Activated CD8-positive, alpha-beta memory T cell treated with anti-CD3 and anti-CD28 coated beads, Interleukin-2, amount 50 U/mL, for 24 hours (primary cell): ENCODE measurements around the gene VMAC.

Experiments used
- DNase-seq: peaks from one replicate; pipeline ENCODE4 v3.0.0-alpha.2; 2020; ENCODE audit errors: extremely low read depth

Gene VMAC

GRCh38 chr19:5903624-5904351 is 884 bp upstream of the VMAC start, which contains the start of gene NDUFA11:
Gene NDUFA11, minus strand, starts transcription at chr19:5903790. Its CDS starts 82 bp downstream, at chr19:5903708.
- DNase-seq, result peak; percentile 92

GRCh38 chr19:5905114-5905778 is 574 bp downstream of the VMAC start:
- DNase-seq, result no peak

GRCh38 chr19:5907241-5907640 is 2.6 kb downstream of the VMAC start:
- DNase-seq, result no peak

DNA sequence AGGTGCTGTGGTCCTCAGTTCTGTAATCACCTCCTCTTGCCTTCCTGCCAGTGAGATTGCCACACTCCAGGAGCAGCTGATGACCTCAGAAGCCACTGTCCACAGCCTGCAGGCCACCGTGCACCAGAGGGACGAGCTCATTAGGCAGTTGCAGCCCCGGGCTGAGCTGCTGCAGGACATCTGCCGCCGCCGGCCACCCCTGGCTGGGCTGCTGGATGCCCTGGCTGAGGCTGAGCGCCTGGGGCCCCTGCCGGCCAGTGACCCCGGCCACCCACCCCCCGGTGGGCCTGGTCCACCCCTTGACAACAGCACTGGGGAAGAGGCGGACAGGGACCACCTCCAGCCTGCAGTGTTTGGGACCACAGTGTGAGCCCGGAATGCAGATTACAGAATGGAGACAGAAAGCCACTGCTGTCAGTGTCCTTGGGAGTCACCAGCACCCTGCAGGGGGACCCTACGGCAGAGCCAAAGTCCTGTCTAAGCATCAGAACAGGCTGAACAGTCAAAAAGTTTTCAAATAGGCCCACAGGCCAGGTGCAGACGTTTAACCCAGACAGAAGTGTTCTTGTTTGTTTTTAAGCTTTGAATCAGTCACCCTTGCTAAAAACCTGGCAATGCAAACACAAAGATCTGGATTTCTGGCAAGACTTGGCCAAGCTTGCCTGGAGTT is 4.2 kb downstream of the VMAC start:
- DNase-seq, result no peak

DNA sequence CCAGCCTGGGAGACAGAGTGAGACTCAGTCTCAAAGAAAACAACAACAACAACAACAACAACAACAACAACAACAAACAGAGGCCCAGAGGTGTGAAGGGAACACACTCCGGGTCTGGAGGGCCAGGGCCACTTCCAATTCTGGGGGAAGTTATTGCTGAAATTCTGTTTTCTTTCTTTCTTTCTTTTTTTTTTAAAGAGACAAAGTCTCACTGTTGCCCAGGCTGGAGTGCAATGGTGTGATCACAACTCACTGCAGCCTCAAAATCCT is 5.9 kb downstream of the VMAC start:
- DNase-seq, result no peak

GRCh38 chr19:5911366-5911765 is 6.7 kb downstream of the VMAC start:
- no peak for DNase-seq

DNA sequence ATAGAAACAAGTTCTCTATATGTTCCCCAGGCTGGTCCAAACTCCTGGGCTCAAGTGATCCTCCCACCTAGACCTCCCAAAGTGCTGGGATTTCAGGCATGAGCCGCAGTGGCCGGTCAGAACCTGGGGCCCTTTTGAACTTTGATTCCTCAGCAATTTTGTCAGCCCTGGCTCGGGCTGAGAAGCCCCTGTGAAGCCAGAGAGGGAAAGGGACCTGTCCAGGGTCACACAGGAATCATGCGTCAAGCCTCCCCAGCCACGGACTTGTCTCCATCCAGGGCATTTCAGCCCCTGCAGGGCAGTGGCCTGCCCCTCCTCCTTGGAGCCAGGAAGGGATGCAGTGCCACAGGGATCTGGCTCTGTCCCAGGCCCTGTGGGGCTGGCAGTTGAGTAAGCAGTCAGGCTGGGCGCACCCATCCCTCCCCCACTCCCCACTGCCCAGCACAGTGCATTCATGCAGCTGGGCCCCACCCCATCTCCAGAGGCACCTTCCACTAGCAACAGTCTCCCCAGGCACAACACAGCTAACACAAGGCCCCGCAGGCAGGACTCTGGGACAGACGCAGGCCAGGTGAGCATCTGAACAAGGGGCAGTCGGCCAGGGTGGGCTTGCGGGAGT is 9.2 kb downstream of the VMAC start, which contains the start of gene CAPS:
CAPS (plus strand) TSS at position 516 of the 619 bp plus-strand sequence. CDS start 153 bp downstream, outside the sequence.
- DNase-seq, result no peak

DNA sequence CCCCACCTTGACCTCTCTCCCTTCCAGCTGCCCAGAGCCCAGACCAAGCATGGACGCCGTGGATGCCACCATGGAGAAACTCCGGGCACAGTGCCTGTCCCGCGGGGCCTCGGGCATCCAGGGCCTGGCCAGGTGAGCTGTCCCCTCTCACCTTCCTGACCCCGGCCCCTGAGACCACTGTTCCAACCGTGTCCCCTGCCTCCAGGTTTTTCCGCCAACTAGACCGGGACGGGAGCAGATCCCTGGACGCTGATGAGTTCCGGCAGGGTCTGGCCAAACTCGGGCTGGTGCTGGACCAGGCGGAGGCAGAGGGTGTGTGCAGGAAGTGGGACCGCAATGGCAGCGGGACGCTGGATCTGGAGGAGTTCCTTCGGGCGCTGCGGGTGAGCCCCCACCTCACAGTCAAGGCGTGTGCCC is 9.7 kb downstream of the VMAC start:
- no peak for DNase-seq

DNA sequence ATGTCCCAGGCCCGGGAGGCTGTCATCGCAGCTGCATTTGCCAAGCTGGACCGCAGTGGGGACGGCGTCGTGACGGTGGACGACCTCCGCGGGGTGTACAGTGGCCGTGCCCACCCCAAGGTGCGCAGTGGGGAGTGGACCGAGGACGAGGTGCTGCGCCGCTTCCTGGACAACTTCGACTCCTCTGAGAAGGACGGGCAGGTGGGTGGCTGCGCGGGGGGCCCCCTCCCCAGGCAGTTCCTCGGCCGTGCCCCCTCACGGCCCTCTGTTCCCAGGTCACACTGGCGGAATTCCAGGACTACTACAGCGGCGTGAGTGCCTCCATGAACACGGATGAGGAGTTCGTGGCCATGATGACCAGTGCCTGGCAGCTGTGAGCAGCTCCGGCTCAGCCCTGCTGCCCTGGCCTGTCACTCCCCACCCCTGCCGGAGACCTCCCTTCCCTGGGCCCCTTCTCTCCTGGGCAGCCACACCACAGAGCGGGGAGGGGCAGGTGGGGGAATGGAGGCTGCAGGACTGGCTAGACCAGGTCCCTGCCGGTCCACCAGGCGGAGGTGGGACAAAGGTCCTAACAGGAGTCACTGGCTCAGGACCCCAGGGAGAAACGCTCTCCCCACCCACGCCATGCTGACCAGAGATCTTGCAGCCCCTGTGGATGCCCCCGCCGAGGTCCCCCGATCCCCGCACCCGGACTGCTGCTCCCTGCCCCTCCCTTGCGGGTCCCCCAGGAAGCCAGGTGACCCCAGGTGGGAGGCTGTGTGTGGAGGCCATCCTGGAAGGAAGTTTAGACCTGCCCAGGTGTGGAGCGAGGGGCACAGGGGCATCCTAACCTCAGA is 10.5 kb downstream of the VMAC start:
- no peak for DNase-seq

DNA sequence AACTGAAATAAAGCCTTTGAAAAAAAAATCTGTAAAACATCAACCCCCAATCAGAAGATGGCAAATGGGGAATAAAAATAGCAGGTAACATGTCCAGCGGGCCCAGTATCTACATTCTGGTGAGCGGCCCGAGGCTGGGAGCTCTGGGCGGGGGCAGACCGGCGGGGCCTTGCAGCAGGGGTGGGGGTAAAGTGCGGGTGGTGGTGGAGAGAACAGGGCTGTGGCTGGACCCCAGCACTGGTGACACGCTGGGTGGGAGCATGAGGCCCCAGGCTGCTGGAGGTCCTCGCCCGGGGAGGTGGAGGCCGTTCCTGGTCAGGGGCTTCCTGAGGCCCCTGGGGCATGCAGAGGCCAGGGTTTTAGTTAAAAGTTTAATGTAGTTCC is 11.1 kb downstream of the VMAC start:
- DNase-seq, result no peak

GRCh38 chr19:5916181-5916708 is 11.6 kb downstream of the VMAC start:
- DNase-seq, result no peak

DNA sequence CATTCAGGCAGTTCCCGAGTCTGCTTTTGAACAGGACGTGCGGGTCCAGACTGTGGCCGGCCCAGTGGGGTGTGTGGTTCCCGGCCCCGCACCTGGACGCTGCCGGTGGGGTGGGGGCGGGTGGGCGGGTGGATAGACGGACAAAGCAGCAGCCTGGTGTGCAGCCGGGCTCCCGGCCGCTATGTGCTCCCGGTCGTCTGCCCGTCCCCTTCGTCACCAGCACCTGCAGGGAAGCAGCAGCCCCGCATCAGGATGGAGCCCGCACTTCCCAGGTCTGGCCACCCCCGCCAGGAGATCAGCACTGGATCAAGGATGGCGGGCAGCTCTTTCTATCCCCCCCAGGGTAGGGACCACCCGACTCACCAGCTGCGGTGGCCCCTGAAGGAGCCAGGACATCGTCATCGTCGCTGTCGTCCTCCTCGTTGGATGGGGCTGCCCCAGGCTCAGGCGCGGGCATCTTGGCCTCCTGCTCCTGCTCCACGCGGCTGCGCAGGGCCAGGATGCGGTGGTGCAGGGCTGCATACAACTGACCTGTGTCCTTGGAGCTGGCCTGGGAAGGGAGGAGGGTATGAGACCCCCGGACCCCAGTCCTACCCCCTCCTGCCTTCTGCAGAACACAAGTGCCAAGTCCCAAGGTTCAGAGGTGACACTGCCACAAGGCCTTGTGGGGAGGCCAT is 12.9 kb downstream of the VMAC start:
- DNase-seq, result no peak

DNA sequence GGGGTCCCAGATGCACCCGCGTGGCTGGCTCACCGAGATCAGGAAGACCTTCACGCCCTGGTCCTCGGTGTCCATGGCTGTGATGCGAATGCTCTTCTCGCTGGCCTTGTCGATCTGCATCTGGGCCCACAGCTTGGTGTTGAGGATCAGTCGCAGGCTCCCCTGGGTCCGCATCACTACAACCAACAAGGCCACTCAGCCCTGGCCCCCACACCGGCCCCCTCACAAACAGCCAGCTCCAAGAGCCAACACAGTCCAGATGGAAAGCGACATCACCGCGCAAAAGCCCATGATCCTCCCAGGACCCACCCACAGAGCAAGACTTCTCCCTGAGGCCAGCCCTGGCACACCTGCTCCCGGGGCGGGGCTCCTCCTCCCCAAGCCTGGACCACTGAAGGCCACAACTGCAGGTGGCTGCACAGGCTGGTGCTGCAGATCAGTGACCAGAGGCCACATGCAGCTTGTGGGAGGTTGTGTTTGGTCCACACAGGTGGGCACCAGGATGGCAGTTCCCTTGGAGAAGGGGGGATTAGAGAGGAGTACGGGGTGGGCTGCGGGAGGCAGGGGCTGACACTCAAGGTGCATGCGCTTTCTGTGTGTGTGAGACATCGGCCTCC is 13.9 kb downstream of the VMAC start:
- DNase-seq, result no peak

GRCh38 chr19:5921516-5922160 is 17.0 kb downstream of the VMAC start:
- no peak for DNase-seq

- no peak for DNase-seq
Observed at GRCh38 chr19:5922161-5922545, 17.5 kb downstream of the VMAC start.

- no peak for DNase-seq
Observed at GRCh38 chr19:5923356-5923755, 18.7 kb downstream of the VMAC start.

DNA sequence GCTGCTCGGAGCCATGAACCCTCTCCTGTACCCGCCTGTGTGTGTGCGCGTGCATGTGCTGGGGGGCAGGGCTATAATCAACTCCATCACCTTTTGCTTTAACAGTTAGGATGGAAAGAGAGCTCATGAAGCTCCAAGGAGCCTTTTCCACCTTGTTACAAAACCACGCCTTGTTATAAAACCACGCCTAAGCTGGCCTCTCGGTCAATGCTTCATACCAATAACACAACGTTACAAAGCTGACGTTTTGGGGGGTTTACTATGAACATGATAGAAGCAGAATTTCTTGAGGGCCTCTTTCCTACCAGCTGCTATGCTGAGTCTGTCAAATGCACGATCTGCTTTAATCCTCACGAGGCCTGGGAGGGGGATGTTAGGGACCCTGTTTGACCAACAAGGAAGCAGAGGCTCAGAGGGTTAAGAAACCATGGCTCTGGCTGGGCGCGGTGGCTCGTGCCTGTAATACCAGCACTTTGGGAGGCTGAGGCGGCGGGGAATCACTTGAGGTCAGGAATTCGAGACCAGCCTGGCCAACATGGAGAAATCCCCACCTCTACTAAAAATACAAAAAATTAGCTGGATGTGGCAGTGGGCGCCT is 21.3 kb downstream of the VMAC start:
- no peak for DNase-seq

DNA sequence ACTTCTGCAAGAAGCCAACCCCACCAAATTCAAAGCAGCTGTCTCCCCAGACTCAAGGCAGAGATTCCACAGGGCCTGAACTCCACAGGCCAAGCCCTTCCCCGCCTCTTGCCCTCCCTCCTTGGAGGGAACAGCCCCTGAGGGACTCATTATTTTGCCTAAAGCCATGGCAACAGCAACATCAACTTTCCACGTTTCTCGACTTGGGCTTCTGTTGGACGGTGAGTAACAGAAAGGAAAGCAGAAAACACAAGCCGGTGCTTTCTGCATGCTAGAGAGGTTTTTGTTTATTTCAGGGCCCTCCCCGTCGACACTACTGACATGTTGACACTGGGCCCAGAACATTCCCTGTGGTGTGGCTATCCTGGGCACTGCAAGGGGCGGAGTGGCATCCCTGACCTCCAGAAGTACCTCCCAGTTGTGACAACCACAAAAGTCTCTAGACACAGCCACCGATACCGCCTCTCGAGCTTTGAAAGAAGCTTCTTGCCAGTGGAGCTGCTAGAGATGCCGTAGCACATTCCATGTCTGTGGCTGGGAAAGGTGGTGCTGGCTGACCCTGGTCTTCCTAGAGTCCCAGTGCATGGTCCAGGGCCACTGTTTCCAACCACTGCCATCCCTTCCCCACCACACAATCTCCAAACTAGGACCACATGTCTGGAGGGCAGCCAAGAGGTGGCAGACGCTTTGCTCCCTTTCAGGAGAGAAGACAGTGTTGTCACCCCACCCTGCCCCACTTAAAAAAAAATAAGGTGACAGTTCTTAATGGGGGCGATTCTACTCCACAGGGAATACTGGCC is 22.2 kb downstream of the VMAC start:
- no peak for DNase-seq

GRCh38 chr19:5927441-5927821 is 22.8 kb downstream of the VMAC start:
- no peak for DNase-seq
